CD14-positive monocyte (primary cell): ENCODE data around the gene TANC2. TPM values are rescaled to one million over a fixed set of nuclear protein-coding genes. Genes with fewer than 3 reads are reported as not detected.

ENCODE experiments used
- DNase-seq, 3 donors: peaks; one replicate each; pipeline ENCODE4 v3.0.0-alpha.2; 2011 to 2022
- H2AFZ ChIP-seq: 2 replicates; pipeline ENCODE4 v1.6.0; 2012; ENCODE audit warnings: mild to moderate bottlenecking, low read depth, low read length, inconsistent platforms; ENCODE audit not compliant: insufficient read depth, poor library complexity, severe bottlenecking
- H3K27ac ChIP-seq, 2 donors: 1 replicate in 1 of 2; 2 replicates in 1 of 2; pipeline ENCODE4 v1.5.1; 2012 to 2013; ENCODE audit warnings: low read length in 2 of 2, control low read depth in 1 of 2, inconsistent platforms in 1 of 2, low read depth in 1 of 2, mild to moderate bottlenecking in 1 of 2
- H3K27me3 ChIP-seq, 2 donors: one replicate each; pipeline versions ENCODE4 v1.6.0 to v1.6.1; 2011 to 2013; ENCODE audit warnings: low read length in 2 of 2; ENCODE audit not compliant: control insufficient read depth in 2 of 2, insufficient read depth in 2 of 2
- H3K36me3 ChIP-seq, 2 donors: replicated peaks in 1 of 2; 1 replicate in 1 of 2; 2 replicates in 1 of 2; pipeline versions ENCODE4 v1.5.1 to v1.6.1; 2012 to 2013; ENCODE audit warnings: low read length in 2 of 2, control low read depth in 1 of 2, inconsistent platforms in 1 of 2, mild to moderate bottlenecking in 1 of 2; ENCODE audit not compliant: insufficient read depth in 2 of 2, control insufficient read depth in 1 of 2
- H3K4me1 ChIP-seq, 2 donors: 1 replicate in 1 of 2; 2 replicates in 1 of 2; pipeline versions ENCODE4 v1.5.1 to v1.6.1; 2012 to 2013; ENCODE audit warnings: low read length in 2 of 2, control low read depth in 1 of 2, inconsistent platforms in 1 of 2, mild to moderate bottlenecking in 1 of 2, moderate library complexity in 1 of 2; ENCODE audit not compliant: insufficient read depth in 2 of 2, control insufficient read depth in 1 of 2
- H3K4me2 ChIP-seq: replicated peaks from 2 replicates; pipeline ENCODE3; 2012; ENCODE audit warnings: low read length, moderate library complexity, mild to moderate bottlenecking; ENCODE audit not compliant: poor library complexity, severe bottlenecking; ENCODE audit errors: extremely low read depth
- H3K4me3 ChIP-seq, 3 experiments: fragments of 200-600 bp in 1 of 3; sonication (generic) in 1 of 3; replicated peaks in 1 of 3; 1 replicate in 2 of 3; 2 replicates in 1 of 3; pipeline ENCODE4 v1.5.1; 2011 to 2013; ENCODE audit warnings: low read length in 3 of 3, mild to moderate bottlenecking in 3 of 3, control low read depth in 2 of 3, low read depth in 2 of 3, inconsistent platforms in 1 of 3, moderate library complexity in 1 of 3
- H3K79me2 ChIP-seq: 2 replicates; pipeline ENCODE4 v1.6.0; 2012; ENCODE audit warnings: mild to moderate bottlenecking, control low read depth, inconsistent platforms, low read length, moderate library complexity; ENCODE audit not compliant: insufficient read depth
- H3K9ac ChIP-seq: 2 replicates; pipeline ENCODE4 v1.6.0; 2017; ENCODE audit warnings: low read length, mild to moderate bottlenecking; ENCODE audit not compliant: insufficient read depth, poor library complexity, severe bottlenecking
- H3K9me3 ChIP-seq, 2 donors: replicated peaks in 1 of 2; 1 replicate in 1 of 2; 2 replicates in 1 of 2; pipeline versions ENCODE4 v1.5.1 to v1.6.1; 2012 to 2013; ENCODE audit warnings: low read length in 2 of 2, control low read depth in 1 of 2; ENCODE audit not compliant: control insufficient read depth in 1 of 2, insufficient read depth in 1 of 2
- H4K20me1 ChIP-seq: 2 replicates; pipeline ENCODE4 v1.6.0; 2012; ENCODE audit warnings: mild to moderate bottlenecking, low read length, control low read depth, moderate library complexity; ENCODE audit not compliant: insufficient read depth
- H3K27ac Mint-ChIP-seq, 7 donors: one replicate each; pipeline ENCODE4 v1.8.0; 2020; ENCODE audit warnings: mild to moderate bottlenecking in 7 of 7, mixed read lengths in 7 of 7, moderate library complexity in 6 of 7, inconsistent platforms in 2 of 7
- H3K27me3 Mint-ChIP-seq, 3 donors: one replicate each; pipeline ENCODE4 v1.8.0; 2021 to 2022; ENCODE audit warnings: low read depth in 3 of 3, mild to moderate bottlenecking in 3 of 3, mixed read lengths in 3 of 3, moderate library complexity in 3 of 3, inconsistent platforms in 1 of 3
- H3K36me3 Mint-ChIP-seq, 2 donors: one replicate each; pipeline ENCODE4 v1.8.0; 2020; ENCODE audit warnings: mixed read lengths in 2 of 2, inconsistent platforms in 1 of 2, mild to moderate bottlenecking in 1 of 2
- H3K4me1 Mint-ChIP-seq: one replicate; pipeline ENCODE4 v1.8.0; 2020; ENCODE audit warnings: mild to moderate bottlenecking, mixed read lengths
- H3K4me3 Mint-ChIP-seq, 2 donors: one replicate each; pipeline ENCODE4 v1.8.0; 2020; ENCODE audit warnings: mild to moderate bottlenecking in 2 of 2, mixed read lengths in 2 of 2, moderate library complexity in 1 of 2
- H3K9me3 Mint-ChIP-seq, 7 donors: one replicate each; pipeline ENCODE4 v1.8.0; 2020 to 2022; ENCODE audit warnings: mixed read lengths in 7 of 7, mild to moderate bottlenecking in 6 of 7, moderate library complexity in 6 of 7, inconsistent platforms in 2 of 7
- WGBS: methylation state at CpG from one replicate; pipeline ENCODE4 v1.1.5; 2013; ENCODE audit warnings: missing lambda C conversion rate; ENCODE audit not compliant: insufficient coverage; 5-methylcytosine and 5-hydroxymethylcytosine counted together
- intact Hi-C, 2 donors: fragments of 100-400 bp; cut with micrococcal nuclease; formaldehyde crosslinking; loops; one replicate each; pipeline versions ENCODE4 v1.15.0 to v1.15.1; 2023
- polyA plus RNA-seq, 3 donors: library from polyadenylated mRNA; depleted of rRNA in 1 of 3; unstranded in 2 of 3; stranded (reverse) in 1 of 3; fragments of 300-500 nt in 2 of 3; fragments of >200 nt in 1 of 3; fragmentation: Illumina TruSeq in 2 of 3; gene quantifications; 1 replicate in 2 of 3; 2 replicates in 1 of 3; pipeline ENCODE4 v1.2.3, GENCODE V29; 2012 to 2021
- TF ChIP-seq, protein P1 (sequence below): fragments of 200-600 bp; IDR thresholded peaks from one replicate; pipeline ENCODE4 v1.8.0; 2022; ENCODE audit warnings: antibody characterized with exemption, mild to moderate bottlenecking

The TANC2 gene
- polyA plus RNA-seq, 3 donors, result 0.27 to 6.5 (median 0.34) TPM

DNA sequence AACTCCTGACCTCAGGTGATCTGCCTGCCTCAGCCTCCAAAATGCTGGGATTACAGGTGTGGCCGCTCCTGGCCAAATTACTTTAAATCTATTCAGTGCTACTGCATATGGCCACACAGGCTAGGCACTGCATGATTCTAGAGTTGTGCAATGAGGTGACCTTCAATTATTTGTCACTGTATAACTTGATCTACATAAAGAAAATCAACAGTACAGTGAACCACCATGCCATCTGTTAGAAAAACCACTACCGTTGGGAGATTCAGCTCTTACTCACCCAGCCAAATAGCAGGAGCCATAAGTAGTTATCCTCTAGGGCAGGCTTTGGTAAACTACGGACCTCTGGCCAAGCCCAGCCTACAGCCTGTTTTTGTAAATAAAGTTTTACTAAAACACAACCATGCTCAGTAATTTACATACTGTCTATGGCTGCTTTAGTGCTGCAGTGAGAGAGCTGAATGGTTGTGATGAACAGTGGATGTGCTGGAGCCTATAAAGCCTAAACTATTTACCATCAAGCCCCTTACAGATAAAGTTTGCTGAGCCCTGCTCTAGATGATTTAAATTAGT, 40.7 kb upstream of the TANC2 start:
- H3K27me3 Mint-ChIP-seq, result peaks cover 2 to 6% (median 5%) of the 10 kb centered on the region in 3 donors
- Histone ChIP-seq H2AFZ (no peak overlapping the region), H4K20me1 (no peaks in the 10 kb centered on the region), H3K27me3 (no peaks in the 10 kb centered on the region), H3K36me3 (no peaks in the 10 kb centered on the region), H3K4me2 (no peak overlapping the region), H3K27ac (no peak overlapping the region), H3K4me1 (no peaks in the 10 kb centered on the region), H3K4me3 (no peak overlapping the region), H3K79me2 (no peaks in the 10 kb centered on the region), H3K9ac (no peak overlapping the region), H3K9me3 (no peaks in the 10 kb centered on the region)
- DNase-seq, result no peak
- no peaks in the 10 kb centered on the region for H3K36me3 Mint-ChIP-seq
- no peak overlapping the region for H3K27ac Mint-ChIP-seq
- intact Hi-C loops, result no loop called here
- no peak overlapping the region for H3K4me3 Mint-ChIP-seq
- H3K4me1 Mint-ChIP-seq, result no peaks in the 10 kb centered on the region
- TF ChIP-seq, protein P1, sequence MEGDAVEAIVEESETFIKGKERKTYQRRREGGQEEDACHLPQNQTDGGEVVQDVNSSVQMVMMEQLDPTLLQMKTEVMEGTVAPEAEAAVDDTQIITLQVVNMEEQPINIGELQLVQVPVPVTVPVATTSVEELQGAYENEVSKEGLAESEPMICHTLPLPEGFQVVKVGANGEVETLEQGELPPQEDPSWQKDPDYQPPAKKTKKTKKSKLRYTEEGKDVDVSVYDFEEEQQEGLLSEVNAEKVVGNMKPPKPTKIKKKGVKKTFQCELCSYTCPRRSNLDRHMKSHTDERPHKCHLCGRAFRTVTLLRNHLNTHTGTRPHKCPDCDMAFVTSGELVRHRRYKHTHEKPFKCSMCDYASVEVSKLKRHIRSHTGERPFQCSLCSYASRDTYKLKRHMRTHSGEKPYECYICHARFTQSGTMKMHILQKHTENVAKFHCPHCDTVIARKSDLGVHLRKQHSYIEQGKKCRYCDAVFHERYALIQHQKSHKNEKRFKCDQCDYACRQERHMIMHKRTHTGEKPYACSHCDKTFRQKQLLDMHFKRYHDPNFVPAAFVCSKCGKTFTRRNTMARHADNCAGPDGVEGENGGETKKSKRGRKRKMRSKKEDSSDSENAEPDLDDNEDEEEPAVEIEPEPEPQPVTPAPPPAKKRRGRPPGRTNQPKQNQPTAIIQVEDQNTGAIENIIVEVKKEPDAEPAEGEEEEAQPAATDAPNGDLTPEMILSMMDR, result no peak
- 100% methylated on average over 2 of the region's 3 CpGs for WGBS
- no peaks in the 10 kb centered on the region for H3K9me3 Mint-ChIP-seq

DNA sequence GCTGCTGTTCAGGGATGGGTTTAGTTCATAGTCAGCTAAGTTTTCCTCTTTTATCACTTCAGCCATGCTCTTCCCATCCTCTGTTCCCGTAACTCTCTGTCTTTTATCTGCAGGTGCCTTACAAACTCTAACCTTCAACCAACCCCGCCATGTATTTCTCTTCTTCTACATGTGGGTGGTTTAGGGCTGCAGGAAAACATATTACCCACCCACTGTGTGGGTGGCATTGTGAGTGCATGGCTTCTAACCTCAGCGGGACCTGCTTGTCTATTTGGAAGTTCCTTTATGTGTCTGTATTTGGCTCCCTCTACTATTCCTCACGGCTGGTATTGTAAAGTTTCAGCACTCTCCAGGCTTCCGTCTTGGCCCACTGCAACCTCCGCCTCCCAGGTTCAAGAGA, 39.0 kb upstream of the TANC2 start:
- no peak overlapping the region for H3K4me2 ChIP-seq
- H3K9me3 ChIP-seq, result no peaks in the 10 kb centered on the region
- no CpG with 5 or more reads among the region's 6 CpGs for WGBS
- no peaks in the 10 kb centered on the region for H3K36me3 Mint-ChIP-seq
- H3K4me3 Mint-ChIP-seq, result no peak overlapping the region
- H3K27me3 Mint-ChIP-seq, result peaks cover 2 to 8% (median 7%) of the 10 kb centered on the region in 3 donors
- no peaks in the 10 kb centered on the region for H3K79me2 ChIP-seq
- no peaks in the 10 kb centered on the region for H3K27me3 ChIP-seq
- no peaks in the 10 kb centered on the region for H3K4me1 Mint-ChIP-seq
- H2AFZ ChIP-seq, result no peak overlapping the region
- H3K9ac ChIP-seq, result no peak overlapping the region
- TF ChIP-seq, protein P1, result no peak
- no peak for DNase-seq
- no peak overlapping the region for H3K27ac ChIP-seq
- no peaks in the 10 kb centered on the region for H3K36me3 ChIP-seq
- no peak overlapping the region for H3K4me3 ChIP-seq
- no peaks in the 10 kb centered on the region for H4K20me1 ChIP-seq
- no peaks in the 10 kb centered on the region for H3K4me1 ChIP-seq
- intact Hi-C loops, result no loop called here
- no peaks in the 10 kb centered on the region for H3K9me3 Mint-ChIP-seq
- no peak overlapping the region for H3K27ac Mint-ChIP-seq
